Activated T-cell treated with anti-CD3 and anti-CD28 coated beads for 48 hours (primary cell): ENCODE measurements around the gene CENPN.

Source experiments
- DNase-seq: peaks from one replicate; pipeline ENCODE4 v3.0.0-alpha.2; 2020; ENCODE audit warnings: low read depth

Gene CENPN

DNA sequence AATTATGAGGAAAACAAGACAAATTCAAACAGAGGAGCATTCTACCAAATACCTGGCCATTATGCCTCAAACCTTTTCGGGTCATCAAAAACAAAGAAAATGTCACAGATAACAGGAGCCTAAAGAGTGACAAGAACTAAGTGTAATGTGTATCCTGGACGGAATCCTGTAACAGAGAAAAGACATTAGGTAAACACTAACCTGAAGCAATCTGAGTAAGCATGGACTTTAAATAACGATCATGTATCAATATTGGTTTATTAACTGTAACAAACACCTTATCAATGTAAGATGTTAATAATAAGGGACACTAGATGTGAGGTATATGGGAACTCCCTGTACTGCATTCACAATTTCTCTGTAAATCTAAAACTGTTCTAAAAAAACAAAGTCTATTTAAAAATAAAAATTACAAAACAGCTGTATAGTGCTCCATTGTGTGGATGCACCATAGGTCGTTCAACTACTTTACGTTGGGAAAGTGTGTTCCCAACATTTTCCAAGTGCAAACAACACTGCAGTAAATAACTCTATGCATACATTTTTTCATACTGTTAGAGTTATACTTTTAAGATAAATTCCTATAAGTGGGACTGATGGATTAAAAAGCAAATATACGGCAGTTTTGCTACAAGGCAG is 15.1 kb upstream of the CENPN start:
- no peak for DNase-seq

- no peak for DNase-seq
These were observed 14.2 kb upstream of the CENPN start for GRCh38 chr16:80992676-80993293.

GRCh38 chr16:80993307-80993706 is 13.7 kb upstream of the CENPN start:
- DNase-seq: no peak

DNA sequence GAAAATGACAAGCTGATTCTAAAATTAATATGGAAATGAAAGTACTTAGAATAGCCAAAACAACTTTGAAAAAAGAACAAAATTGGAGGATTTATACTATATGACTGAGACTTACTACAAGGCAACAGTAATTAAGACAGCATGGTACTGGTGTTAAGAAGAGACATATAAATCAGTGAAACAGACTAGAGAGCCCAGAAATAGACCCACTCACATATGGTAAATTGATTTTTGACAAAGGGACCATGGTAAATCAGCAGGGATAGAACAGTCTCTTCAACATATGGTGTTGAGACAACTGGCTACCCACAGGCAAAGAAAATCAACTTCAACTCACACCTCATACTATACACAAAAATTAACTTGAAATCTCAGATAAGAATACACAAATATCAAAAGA is 13.2 kb upstream of the CENPN start:
- no peak for DNase-seq

DNA sequence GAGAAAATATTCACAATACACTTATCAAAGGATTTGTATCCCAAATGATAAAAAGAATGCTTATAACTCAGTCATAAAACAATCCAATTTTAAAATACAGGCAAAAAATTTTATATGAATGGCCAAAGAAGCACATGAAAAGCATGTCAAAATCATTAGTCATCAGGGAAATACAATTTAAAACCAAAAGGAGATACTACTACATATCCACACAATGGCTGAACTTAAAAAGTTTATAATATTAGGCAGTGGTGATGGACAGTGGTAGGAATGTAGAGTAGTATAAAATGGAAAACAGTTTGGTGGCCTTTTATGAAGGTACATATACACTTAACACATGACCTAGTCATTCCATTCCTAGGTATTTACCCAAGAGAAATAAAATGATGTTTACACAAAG is 12.6 kb upstream of the CENPN start:
- DNase-seq: no peak

DNA sequence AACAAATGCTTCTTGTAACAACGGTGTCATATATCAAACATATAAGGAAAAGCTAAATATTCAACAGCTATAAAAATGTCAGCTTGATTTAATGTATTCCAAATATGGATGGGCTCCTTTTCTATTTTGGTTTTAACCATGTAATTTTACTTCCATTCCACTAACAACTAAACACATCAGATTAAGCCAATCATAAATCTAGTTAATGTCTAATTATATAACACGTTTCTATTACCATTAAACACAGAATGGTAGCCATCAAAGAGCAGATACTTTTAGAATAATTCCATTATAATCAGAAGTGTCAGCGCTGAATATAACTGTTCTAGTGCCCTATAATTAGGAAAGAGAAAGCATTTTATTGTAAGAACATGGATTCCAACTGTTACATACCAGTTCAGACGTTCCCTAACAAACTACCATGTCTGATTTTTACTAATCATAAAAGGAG is 10.3 kb upstream of the CENPN start:
- DNase-seq: no peak

DNA sequence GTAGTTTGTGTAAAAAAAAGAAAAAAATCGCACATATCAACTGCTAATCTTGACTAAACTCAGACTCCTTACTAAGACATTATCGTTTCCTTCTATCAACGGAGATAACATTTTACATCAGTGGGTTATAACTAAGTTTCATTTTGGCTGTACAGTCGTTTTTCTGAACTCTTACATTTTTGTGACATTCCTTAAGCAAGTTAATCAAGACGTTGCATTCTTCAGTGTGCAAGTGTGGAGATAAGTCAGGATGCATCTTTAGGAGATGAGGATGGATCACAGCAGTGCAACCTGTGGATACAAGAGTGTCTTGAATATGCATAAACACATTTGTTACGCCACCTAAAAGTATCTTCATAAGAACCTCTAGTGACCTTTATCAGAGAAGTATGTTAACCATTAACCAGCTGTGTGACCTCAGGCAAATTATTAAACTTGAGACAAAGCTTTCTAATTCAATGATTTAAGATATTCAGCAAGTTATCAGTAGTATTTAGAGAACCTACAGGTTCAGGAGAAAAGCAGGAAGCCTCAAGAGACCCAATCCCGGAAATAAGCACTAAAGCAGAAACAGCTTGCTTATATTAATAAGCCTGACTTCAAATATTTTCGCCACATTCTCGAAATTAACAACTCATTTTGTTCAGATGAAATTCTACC is 9.7 kb upstream of the CENPN start:
- DNase-seq: no peak

- no peak for DNase-seq
These were observed 8.9 kb upstream of the CENPN start for GRCh38 chr16:80997964-80998620.

GRCh38 chr16:81000873-81001272 is 6.1 kb upstream of the CENPN start:
- no peak for DNase-seq

- no peak for DNase-seq
These were observed 5.7 kb upstream of the CENPN start for GRCh38 chr16:81001330-81001729.

GRCh38 chr16:81003064-81003463 is 4.0 kb upstream of the CENPN start:
- DNase-seq: no peak

DNA sequence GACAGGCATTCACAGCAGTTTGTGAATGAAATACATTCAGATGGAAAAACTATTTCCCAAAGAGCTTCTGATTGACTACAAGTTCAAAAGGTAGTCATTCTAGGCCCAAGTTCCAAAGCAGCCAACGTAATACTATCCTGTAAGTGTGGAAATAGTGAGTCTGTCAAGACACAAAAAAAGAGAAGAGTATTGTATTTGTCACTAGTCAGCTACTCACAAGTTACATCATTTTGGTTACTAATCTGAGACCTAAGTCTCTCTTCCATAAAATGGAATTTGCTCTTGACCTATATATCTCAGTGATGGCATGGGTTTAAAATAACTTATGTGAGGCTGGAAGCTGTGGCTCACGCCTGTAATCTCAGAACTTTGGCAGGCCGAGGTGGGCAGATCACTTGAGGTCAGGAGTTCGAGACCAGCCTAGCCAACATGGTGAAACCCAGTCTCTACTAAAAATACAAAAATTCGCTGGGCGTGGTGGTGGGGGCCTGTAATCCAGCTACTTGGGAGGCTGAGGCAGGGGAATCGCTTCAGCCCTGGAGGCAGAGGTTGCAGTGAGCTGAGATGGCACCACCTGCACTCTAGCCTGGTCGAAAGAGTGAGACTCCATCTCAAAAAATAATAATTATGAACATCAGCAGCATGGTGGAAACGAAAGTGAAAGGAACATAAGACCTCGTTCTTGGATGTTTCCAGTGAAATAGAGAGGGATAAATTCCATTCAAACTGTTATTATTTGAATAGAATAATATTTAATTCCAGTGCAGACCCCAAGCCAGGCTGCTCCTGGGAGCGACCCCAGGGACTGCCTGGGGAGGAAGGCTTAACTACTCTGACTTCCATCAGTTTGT is 3.2 kb upstream of the CENPN start:
- DNase-seq: no peak

- DNase-seq: no peak
These were observed 2.2 kb upstream of the CENPN start for GRCh38 chr16:81004646-81005353.

- DNase-seq: no peak
These were observed 1.3 kb upstream of the CENPN start for GRCh38 chr16:81005610-81006161.

DNA sequence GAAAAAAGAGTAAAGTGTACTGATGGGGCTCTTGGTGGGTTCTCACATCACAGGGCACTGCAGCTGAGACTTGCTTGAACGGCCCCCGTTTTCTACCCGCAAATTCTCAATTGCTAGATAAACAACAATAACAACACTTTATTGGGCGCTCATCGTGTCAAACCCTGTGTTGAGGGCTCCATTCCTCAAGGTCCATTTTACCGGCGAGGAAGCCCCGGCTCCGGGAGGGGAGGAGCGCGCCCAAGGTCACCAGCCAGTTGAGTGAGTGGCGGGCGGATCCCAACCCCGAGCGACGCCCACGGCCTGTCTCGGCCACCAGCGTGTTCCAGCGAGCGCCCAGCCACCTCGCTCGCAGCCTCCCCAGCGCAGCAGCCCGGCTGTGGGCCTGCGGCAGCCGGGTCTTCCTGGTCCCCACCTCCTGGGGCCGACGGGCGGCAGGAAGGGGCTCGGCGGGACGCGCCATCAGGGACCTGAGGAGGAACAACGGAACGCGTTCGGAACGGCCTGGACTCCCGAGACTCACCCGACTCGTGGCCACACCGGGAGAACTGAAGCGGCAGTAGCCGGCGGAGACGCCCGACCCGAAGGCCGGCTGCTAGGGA is 702 bp upstream of the CENPN start:
- DNase-seq: peak; percentile 72

GRCh38 chr16:81008505-81008789 is 1.4 kb downstream of the CENPN start:
- no peak for DNase-seq

DNA sequence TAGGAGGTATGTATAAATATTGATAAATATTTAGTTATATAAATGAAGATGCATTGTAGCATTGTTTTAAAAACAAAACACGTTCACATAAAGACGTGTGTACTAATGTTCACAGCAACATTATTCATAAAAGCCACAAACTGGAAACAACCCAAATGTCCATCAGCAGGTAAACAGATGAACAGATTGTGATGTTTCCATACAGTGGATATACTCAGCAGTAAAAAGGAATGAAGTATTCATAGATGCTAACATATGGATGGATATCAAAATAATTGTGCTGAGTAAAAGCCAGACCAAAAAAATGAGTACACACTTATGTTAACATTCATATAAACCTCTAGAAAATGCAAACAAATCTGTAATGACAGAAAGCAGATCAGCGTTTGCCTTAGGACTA is 6.0 kb downstream of the CENPN start:
- DNase-seq: no peak

DNA sequence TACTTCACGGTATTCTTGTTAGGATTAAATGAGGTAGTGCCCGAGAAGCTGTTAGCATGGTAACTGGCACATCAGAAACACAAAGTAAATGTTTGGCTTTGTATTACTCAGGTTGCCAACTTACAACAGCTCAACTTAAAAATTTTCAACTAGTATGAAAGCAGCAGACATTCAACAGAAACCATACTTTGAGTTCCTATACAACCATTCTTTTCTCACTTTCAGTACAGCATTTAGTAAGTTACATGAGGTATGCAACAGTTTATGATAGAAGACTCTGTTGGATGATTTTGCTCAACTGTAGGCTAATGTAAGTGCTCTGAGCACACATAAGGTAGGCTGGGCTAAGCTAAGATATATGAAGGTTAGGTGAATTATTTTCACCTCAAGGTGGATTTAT is 7.7 kb downstream of the CENPN start:
- DNase-seq: no peak

DNA sequence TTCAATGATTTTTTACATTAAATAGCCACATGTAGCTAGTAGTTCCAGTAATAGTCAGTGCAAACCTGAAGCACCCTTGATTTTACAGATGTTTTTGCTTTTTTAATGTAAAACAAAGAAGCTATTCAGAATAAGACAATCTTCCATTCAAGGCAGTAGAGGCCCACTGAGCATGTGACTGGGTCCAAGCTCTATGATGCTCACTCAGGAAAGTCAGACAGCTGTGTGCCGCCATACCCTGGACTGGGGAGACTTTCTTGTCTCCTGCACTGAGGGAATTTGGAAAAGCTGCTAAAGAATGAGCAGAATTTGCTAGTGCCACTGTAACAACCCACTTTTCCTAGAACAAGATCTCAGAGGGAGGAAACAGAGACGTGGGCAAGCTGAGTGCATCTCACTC is 11.5 kb downstream of the CENPN start:
- no peak for DNase-seq

DNA sequence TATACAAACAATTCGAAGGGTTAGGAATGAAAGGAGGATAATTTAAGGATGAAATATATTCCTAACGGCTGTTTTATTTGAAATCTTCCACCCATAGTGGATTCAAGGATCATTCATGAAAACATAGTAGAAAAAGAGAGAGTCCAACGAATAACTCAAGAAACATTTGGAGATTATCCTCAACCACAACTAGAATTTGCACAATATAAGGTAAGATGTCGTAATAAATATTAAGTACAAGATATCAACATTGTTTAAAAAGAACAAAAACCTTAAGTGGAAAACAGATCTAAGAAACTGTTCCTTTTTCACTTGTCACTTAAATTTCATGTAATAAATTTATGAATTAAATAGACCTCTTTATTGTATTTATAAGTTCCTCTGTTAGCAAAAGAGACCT is 19.4 kb downstream of the CENPN start:
- no peak for DNase-seq
